GM12878 (cell line): ENCODE results near the gene IZUMO1.

Experiments
- LARP7 ChIP-seq: fragments of 450-650 bp; IDR thresholded peaks from 2 replicates; pipeline ENCODE4 v1.6.1; 2017; ENCODE audit warnings: mild to moderate bottlenecking
- MYC ChIP-seq: IDR thresholded peaks from 2 replicates; pipeline ENCODE4 v1.6.1; 2011; ENCODE audit warnings: mild to moderate bottlenecking, low read length, moderate library complexity, inconsistent platforms; ENCODE audit not compliant: insufficient read depth, insufficient replicate concordance, insufficient read length, severe bottlenecking
- PBX3 ChIP-seq: IDR thresholded peaks from 2 replicates; pipeline ENCODE4 v1.6.1; 2011; ENCODE audit warnings: mild to moderate bottlenecking, low read depth, low read length, moderate library complexity; ENCODE audit not compliant: insufficient replicate concordance
- SMARCA5 ChIP-seq: fragments of 450-650 bp; IDR thresholded peaks from 2 replicates; pipeline ENCODE4 v1.6.1; 2017; ENCODE audit warnings: mild to moderate bottlenecking
- SMC3 ChIP-seq: IDR thresholded peaks from 2 replicates; pipeline ENCODE4 v1.6.1; 2011; ENCODE audit warnings: low read length, improper control_type of control experiment, borderline replicate concordance
- TF ChIP-seq, protein P1 (sequence below), 3 experiments: IDR thresholded peaks in 2 of 3; conservative IDR thresholded peaks in 1 of 3; 2 replicates each; pipeline ENCODE4 v1.5.1; 2011; ENCODE audit warnings: low read depth in 3 of 3, low read length in 3 of 3, mild to moderate bottlenecking in 3 of 3, control low read depth in 2 of 3, moderate library complexity in 2 of 3, inconsistent platforms in 1 of 3, mixed read lengths in 1 of 3; ENCODE audit not compliant: control insufficient read depth in 2 of 3, insufficient read depth in 1 of 3; ENCODE audit errors: extremely low read depth in 1 of 3
- TF ChIP-seq, protein P2 (sequence below): fragments of 450-650 bp; IDR thresholded peaks from 2 replicates; pipeline ENCODE4 v1.6.1; 2017; ENCODE audit warnings: mild to moderate bottlenecking
- TF ChIP-seq, protein P3 (sequence below): fragments of 450-650 bp; formaldehyde crosslinking; IDR thresholded peaks from 2 replicates; pipeline ENCODE4 v1.4.0; 2020; ENCODE audit warnings: mild to moderate bottlenecking, moderate library complexity
- TF ChIP-seq, protein P4 (sequence below): IDR thresholded peaks from 2 replicates; pipeline ENCODE4 v1.6.1; 2012; ENCODE audit warnings: low read depth, low read length, improper control_type of control experiment

DNA sequence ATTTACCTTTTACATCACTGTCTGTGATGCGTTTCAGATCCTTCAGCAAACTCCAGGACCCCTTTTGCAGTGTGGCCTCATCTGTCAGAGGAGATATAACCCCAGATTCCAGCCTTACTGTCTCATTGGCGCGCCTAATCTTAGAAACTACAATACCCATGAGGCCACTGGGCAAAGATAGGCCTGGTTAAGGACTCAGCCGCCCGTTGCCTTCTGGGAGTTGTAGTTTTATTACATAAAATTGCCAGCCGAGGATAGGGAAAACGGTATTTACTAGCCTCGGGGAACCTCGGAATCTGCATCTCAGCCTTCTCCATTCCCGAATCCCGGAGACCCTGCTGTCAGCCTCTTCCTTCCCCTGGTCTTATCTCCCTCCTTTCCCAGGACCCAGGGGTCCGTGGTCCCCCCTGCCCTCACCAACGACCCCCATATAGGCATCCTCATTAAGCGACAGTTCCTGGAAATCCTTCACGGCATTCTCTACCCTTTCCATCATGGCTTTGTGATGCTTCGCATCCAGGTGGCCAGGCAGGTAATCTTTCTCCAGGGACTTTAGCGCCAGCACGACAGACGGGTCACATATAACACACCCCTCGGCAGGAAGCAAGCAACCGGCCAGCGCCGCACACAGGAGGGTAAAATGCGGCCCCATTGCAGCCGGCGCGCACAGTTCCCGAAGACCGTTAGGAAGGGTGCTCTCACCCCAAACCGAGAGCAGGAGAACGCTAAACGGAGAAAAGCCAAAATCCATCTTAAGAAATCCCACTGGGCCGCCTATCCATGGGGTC lies 1.3 kb downstream of the IZUMO1 start:
- TF ChIP-seq, protein P1, sequence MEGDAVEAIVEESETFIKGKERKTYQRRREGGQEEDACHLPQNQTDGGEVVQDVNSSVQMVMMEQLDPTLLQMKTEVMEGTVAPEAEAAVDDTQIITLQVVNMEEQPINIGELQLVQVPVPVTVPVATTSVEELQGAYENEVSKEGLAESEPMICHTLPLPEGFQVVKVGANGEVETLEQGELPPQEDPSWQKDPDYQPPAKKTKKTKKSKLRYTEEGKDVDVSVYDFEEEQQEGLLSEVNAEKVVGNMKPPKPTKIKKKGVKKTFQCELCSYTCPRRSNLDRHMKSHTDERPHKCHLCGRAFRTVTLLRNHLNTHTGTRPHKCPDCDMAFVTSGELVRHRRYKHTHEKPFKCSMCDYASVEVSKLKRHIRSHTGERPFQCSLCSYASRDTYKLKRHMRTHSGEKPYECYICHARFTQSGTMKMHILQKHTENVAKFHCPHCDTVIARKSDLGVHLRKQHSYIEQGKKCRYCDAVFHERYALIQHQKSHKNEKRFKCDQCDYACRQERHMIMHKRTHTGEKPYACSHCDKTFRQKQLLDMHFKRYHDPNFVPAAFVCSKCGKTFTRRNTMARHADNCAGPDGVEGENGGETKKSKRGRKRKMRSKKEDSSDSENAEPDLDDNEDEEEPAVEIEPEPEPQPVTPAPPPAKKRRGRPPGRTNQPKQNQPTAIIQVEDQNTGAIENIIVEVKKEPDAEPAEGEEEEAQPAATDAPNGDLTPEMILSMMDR (IDR thresholded peaks at IDR 0.05 in 2 of 3, conservative IDR thresholded peaks at IDR 0.05 in 1 of 3; ENCODE audit: control insufficient read depth in 2 of 3, extremely low read depth in 1 of 3, insufficient read depth in 1 of 3, low read depth in 3 of 3, low read length in 3 of 3), result no peak
- no peak for TF ChIP-seq LARP7
- TF ChIP-seq PBX3, result no peak
- TF ChIP-seq, protein P2, sequence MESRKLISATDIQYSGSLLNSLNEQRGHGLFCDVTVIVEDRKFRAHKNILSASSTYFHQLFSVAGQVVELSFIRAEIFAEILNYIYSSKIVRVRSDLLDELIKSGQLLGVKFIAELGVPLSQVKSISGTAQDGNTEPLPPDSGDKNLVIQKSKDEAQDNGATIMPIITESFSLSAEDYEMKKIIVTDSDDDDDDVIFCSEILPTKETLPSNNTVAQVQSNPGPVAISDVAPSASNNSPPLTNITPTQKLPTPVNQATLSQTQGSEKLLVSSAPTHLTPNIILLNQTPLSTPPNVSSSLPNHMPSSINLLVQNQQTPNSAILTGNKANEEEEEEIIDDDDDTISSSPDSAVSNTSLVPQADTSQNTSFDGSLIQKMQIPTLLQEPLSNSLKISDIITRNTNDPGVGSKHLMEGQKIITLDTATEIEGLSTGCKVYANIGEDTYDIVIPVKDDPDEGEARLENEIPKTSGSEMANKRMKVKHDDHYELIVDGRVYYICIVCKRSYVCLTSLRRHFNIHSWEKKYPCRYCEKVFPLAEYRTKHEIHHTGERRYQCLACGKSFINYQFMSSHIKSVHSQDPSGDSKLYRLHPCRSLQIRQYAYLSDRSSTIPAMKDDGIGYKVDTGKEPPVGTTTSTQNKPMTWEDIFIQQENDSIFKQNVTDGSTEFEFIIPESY, result no peak
- no peak for TF ChIP-seq MYC
- TF ChIP-seq SMC3, result no peak
- TF ChIP-seq, protein P3, sequence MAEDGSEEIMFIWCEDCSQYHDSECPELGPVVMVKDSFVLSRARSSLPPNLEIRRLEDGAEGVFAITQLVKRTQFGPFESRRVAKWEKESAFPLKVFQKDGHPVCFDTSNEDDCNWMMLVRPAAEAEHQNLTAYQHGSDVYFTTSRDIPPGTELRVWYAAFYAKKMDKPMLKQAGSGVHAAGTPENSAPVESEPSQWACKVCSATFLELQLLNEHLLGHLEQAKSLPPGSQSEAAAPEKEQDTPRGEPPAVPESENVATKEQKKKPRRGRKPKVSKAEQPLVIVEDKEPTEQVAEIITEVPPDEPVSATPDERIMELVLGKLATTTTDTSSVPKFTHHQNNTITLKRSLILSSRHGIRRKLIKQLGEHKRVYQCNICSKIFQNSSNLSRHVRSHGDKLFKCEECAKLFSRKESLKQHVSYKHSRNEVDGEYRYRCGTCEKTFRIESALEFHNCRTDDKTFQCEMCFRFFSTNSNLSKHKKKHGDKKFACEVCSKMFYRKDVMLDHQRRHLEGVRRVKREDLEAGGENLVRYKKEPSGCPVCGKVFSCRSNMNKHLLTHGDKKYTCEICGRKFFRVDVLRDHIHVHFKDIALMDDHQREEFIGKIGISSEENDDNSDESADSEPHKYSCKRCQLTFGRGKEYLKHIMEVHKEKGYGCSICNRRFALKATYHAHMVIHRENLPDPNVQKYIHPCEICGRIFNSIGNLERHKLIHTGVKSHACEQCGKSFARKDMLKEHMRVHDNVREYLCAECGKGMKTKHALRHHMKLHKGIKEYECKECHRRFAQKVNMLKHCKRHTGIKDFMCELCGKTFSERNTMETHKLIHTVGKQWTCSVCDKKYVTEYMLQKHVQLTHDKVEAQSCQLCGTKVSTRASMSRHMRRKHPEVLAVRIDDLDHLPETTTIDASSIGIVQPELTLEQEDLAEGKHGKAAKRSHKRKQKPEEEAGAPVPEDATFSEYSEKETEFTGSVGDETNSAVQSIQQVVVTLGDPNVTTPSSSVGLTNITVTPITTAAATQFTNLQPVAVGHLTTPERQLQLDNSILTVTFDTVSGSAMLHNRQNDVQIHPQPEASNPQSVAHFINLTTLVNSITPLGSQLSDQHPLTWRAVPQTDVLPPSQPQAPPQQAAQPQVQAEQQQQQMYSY (CRISPR knock-in tag), result no peak
- no peak for TF ChIP-seq SMARCA5
- TF ChIP-seq, protein P4, sequence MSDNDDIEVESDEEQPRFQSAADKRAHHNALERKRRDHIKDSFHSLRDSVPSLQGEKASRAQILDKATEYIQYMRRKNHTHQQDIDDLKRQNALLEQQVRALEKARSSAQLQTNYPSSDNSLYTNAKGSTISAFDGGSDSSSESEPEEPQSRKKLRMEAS, result no peak
